Measurements from ENCODE around the gene PRR14. TPM values are rescaled to one million over a fixed set of nuclear protein-coding genes. Genes with fewer than 3 reads are reported as not detected.

The PRR14 gene
- total RNA-seq, 1 donor from 2014 or later = 3.5 TPM

GRCh38 chr16:30647274-30647571 lies 3.5 kb upstream of the PRR14 start:
- Mint-ChIP-seq H3K4me3 (no peak overlapping the region), H3K27ac (no peak overlapping the region), H3K27me3 (ENCODE audit: insufficient read depth, low read depth) (peaks cover 10% of the 10 kb centered on the region), H3K36me3 (no peaks in the 10 kb centered on the region), H3K9me3 (no peaks in the 10 kb centered on the region), H3K4me1 (peaks cover 10% of the 10 kb centered on the region)
- Histone ChIP-seq H3K4me3 (no peak overlapping the region), H3K36me3 (no peaks in the 10 kb centered on the region), H3K9ac (no peak overlapping the region), H4K20me1 (ENCODE audit: low read depth) (no peaks in the 10 kb centered on the region), H3K4me1 (peaks cover 4% of the 10 kb centered on the region), H3F3A (ENCODE audit: low read depth) (peaks cover 20% of the 10 kb centered on the region), H3K27ac (no peak overlapping the region), H3K9me3 (ENCODE audit: low read depth) (no peaks in the 10 kb centered on the region), H2AFZ (replicated peaks) (no peak overlapping the region), H3K4me2 (no peak overlapping the region), H3K27me3 (peaks cover 46% of the 10 kb centered on the region), H3K79me2 (ENCODE audit: low read depth) (peaks cover 6% of the 10 kb centered on the region)
- DNase-seq (ENCODE audit: low spot score) = no peak
- TF ChIP-seq CTCF (IDR thresholded peaks at IDR 0.05) (no peak), EZH2phosphoT487 (IDR thresholded peaks at IDR 0.05) (no peak), EZH2 (IDR thresholded peaks at IDR 0.05) (no peak)

GRCh38 chr16:30649725-30650368 lies 913 bp upstream of the PRR14 start:
- Histone ChIP-seq H3K4me3 (no peak overlapping the region), H3K9me3 (ENCODE audit: low read depth) (no peaks in the 10 kb centered on the region), H3K9ac (no peak overlapping the region), H3K79me2 (ENCODE audit: low read depth) (peaks cover 10% of the 10 kb centered on the region), H3K27me3 (peaks cover 30% of the 10 kb centered on the region), H3K27ac (no peak overlapping the region), H3K4me2 (no peak overlapping the region), H4K20me1 (ENCODE audit: low read depth) (no peaks in the 10 kb centered on the region), H3F3A (ENCODE audit: low read depth) (peaks cover 20% of the 10 kb centered on the region), H3K4me1 (peaks cover 4% of the 10 kb centered on the region), H2AFZ (replicated peaks) (peak overlapping the region; percentile 60), H3K36me3 (no peaks in the 10 kb centered on the region)
- Mint-ChIP-seq H3K27me3 (ENCODE audit: insufficient read depth, low read depth) (peaks cover 9% of the 10 kb centered on the region), H3K36me3 (peaks cover 5% of the 10 kb centered on the region), H3K4me1 (peaks cover 19% of the 10 kb centered on the region), H3K9me3 (no peaks in the 10 kb centered on the region), H3K4me3 (peak overlapping the region; percentile 97), H3K27ac (peak overlapping the region; percentile 96)
- TF ChIP-seq EZH2 (IDR thresholded peaks at IDR 0.05) = no peak
- no peak for DNase-seq (ENCODE audit: low spot score)

GRCh38 chr16:30651124-30652004 lies 604 bp downstream of the PRR14 start:
- H3K4me3 Mint-ChIP-seq = peak overlapping the region; percentile 97
- peaks cover 9% of the 10 kb centered on the region for H3K27me3 Mint-ChIP-seq (ENCODE audit: insufficient read depth, low read depth)
- DNase-seq (ENCODE audit: low spot score) = peak; percentile 84
- peak overlapping the region; percentile 71 for H2AFZ ChIP-seq (replicated peaks)
- H3K9me3 ChIP-seq (ENCODE audit: low read depth) = no peaks in the 10 kb centered on the region
- H3K4me3 ChIP-seq = peak overlapping the region; percentile 72
- H3K27ac ChIP-seq = peak overlapping the region; percentile 71
- H3K79me2 ChIP-seq (ENCODE audit: low read depth) = peaks cover 10% of the 10 kb centered on the region
- peak overlapping the region; percentile 51 for H3K9ac ChIP-seq
- TF ChIP-seq CTCF (IDR thresholded peaks at IDR 0.05) (peak; percentile 68), EZH2phosphoT487 (IDR thresholded peaks at IDR 0.05) (no peak), EZH2 (IDR thresholded peaks at IDR 0.05) (no peak)
- no peaks in the 10 kb centered on the region for H3K36me3 ChIP-seq
- H3K36me3 Mint-ChIP-seq = peaks cover 10% of the 10 kb centered on the region
- no peaks in the 10 kb centered on the region for H3K9me3 Mint-ChIP-seq
- H3K27ac Mint-ChIP-seq = peak overlapping the region; percentile 96
- peaks cover 23% of the 10 kb centered on the region for H3K4me1 Mint-ChIP-seq
- peak overlapping the region; percentile 80 for H3K4me2 ChIP-seq
- H3K4me1 ChIP-seq = peaks cover 4% of the 10 kb centered on the region
- H3K27me3 ChIP-seq = peaks cover 15% of the 10 kb centered on the region
- H4K20me1 ChIP-seq (ENCODE audit: low read depth) = no peaks in the 10 kb centered on the region
- peaks cover 23% of the 10 kb centered on the region for H3F3A ChIP-seq (ENCODE audit: low read depth)

- H3K4me3 ChIP-seq = peak overlapping the region; percentile 72
- no peak overlapping the region for H2AFZ ChIP-seq (replicated peaks)
- H3K36me3 ChIP-seq = no peaks in the 10 kb centered on the region
- H3K27me3 ChIP-seq = peaks cover 9% of the 10 kb centered on the region
- no peak for DNase-seq (ENCODE audit: low spot score)
- Mint-ChIP-seq H3K9me3 (no peaks in the 10 kb centered on the region), H3K27me3 (ENCODE audit: insufficient read depth, low read depth) (peaks cover 9% of the 10 kb centered on the region), H3K4me1 (peaks cover 29% of the 10 kb centered on the region), H3K36me3 (peaks cover 11% of the 10 kb centered on the region), H3K4me3 (peak overlapping the region; percentile 90), H3K27ac (peak overlapping the region; percentile 31)
- TF ChIP-seq EZH2 (IDR thresholded peaks at IDR 0.05) = no peak
- no peak for TF ChIP-seq CTCF (IDR thresholded peaks at IDR 0.05)
- TF ChIP-seq EZH2phosphoT487 (IDR thresholded peaks at IDR 0.05) = no peak
- H3K4me1 ChIP-seq = peaks cover 4% of the 10 kb centered on the region
- peak overlapping the region; percentile 80 for H3K4me2 ChIP-seq
- H3K9ac ChIP-seq = peak overlapping the region; percentile 51
- H3K27ac ChIP-seq = no peak overlapping the region
- no peaks in the 10 kb centered on the region for H3K9me3 ChIP-seq (ENCODE audit: low read depth)
- H4K20me1 ChIP-seq (ENCODE audit: low read depth) = no peaks in the 10 kb centered on the region
- peaks cover 28% of the 10 kb centered on the region for H3F3A ChIP-seq (ENCODE audit: low read depth)
- H3K79me2 ChIP-seq (ENCODE audit: low read depth) = peaks cover 10% of the 10 kb centered on the region
Observed at GRCh38 chr16:30652005-30652296, 1.2 kb downstream of the PRR14 start.
